ENCODE measurements around the gene FAM169A. TPM values are rescaled to one million over a fixed set of nuclear protein-coding genes. Genes with fewer than 3 reads are reported as not detected.

Gene FAM169A
- total and polyA plus RNA-seq, 2 donors (not counting 1 experiment from before 2014, with no cell fraction given) = 2.1 to 9.4 TPM

GRCh38 chr5:74838262-74838661, 27.9 kb downstream of the FAM169A start:
- Histone ChIP-seq H3K4me2 (replicated peaks; ENCODE audit: low read depth, low read length, poor library complexity, severe bottlenecking) (no peak overlapping the region), H3K4me1 (ENCODE audit: control insufficient read depth in 2 of 2, insufficient read depth in 2 of 2, low read length in 2 of 2) (no peaks in the 10 kb centered on the region), H3K36me3 (replicated peaks in 1 of 2; ENCODE audit: control extremely low read depth in 1 of 2, control insufficient read depth in 1 of 2, extremely low read depth in 1 of 2, insufficient read depth in 2 of 2, low read length in 1 of 2) (no peaks in the 10 kb centered on the region), H3K27me3 (replicated peaks in 1 of 4; ENCODE audit: control extremely low read depth in 1 of 4, control insufficient read depth in 3 of 4, insufficient read depth in 4 of 4, low read length in 3 of 4) (no peaks in the 10 kb centered on the region), H4K20me1 (ENCODE audit: control insufficient read depth, insufficient read depth, low read length, poor library complexity, severe bottlenecking) (no peaks in the 10 kb centered on the region), H2AFZ (ENCODE audit: insufficient read depth, low read depth, low read length, poor library complexity, severe bottlenecking) (no peak overlapping the region), H3K9me3 (ENCODE audit: control extremely low read depth in 1 of 3, control insufficient read depth in 2 of 3, insufficient read depth in 1 of 3, low read length in 2 of 3) (peaks cover 0 to 6% (median 4%) of the 10 kb centered on the region in 3 donors), H3K4me3 (ENCODE audit: control extremely low read depth in 1 of 5, extremely low read depth in 1 of 5, insufficient read depth in 1 of 5, low read depth in 2 of 5, low read length in 4 of 5) (no peak overlapping the region), H3K9ac (ENCODE audit: low read length) (no peak overlapping the region), H3K27ac (ENCODE audit: low read length in 2 of 2) (no peak overlapping the region), H3K79me2 (ENCODE audit: control insufficient read depth, insufficient read depth, low read length) (peaks cover 3% of the 10 kb centered on the region)
- WGBS (ENCODE audit: insufficient coverage) = 3% methylated on average over 2 of the region's 2 CpGs
- intact Hi-C loops (cut with micrococcal nuclease) = no loop called here
- POLR2A ChIA-PET = no interaction called here
- no peak for ATAC-seq (ENCODE audit: low read depth)
- Mint-ChIP-seq H3K4me3 (no peak overlapping the region), H3K27ac (no peak overlapping the region), H3K27me3 (peaks cover 3% of the 10 kb centered on the region), H3K9me3 (ENCODE audit: insufficient read depth) (no peaks in the 10 kb centered on the region), H3K4me1 (peaks cover 9% of the 10 kb centered on the region)
- CTCF ChIA-PET = no interaction called here
- no peak for TF ChIP-seq EZH2 (IDR thresholded peaks at IDR 0.05; ENCODE audit: borderline replicate concordance, insufficient read depth, low read depth, low read length, poor library complexity, severe bottlenecking)
- no peak for TF ChIP-seq CTCF (IDR thresholded peaks at IDR 0.05)
- DNase-seq = no peak

DNA sequence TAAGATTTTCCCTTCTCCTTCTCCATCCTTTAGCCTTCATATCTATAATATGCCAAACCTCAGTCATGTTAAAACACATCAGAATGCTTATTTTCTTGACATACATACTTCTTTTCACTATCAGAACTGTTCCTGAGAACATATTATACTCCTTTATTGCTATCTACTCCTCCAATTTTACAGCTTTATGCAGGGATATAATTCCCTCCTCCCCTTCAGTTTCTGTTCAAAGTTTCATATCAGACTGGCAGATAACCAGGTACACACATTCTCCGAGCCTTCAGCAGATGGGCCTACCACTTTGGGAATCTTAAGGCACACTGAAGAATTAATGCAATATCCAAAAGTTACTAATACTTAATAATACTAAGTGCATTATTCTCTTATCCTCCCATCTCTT, 29.1 kb downstream of the FAM169A start:
- Mint-ChIP-seq H3K4me3 (no peak overlapping the region), H3K27me3 (peaks cover 3% of the 10 kb centered on the region), H3K27ac (no peak overlapping the region), H3K9me3 (ENCODE audit: insufficient read depth) (no peaks in the 10 kb centered on the region), H3K4me1 (peaks cover 9% of the 10 kb centered on the region)
- DNase-seq (no peak), ATAC-seq (ENCODE audit: low read depth) (no peak)
- no peak overlapping the region for H2AFZ ChIP-seq (ENCODE audit: insufficient read depth, low read depth, low read length, poor library complexity, severe bottlenecking)
- H3K9me3 ChIP-seq (ENCODE audit: control extremely low read depth in 1 of 3, control insufficient read depth in 2 of 3, insufficient read depth in 1 of 3, low read length in 2 of 3) = peaks cover 0 to 6% (median 4%) of the 10 kb centered on the region in 3 donors
- POLR2A ChIA-PET = interaction anchor here (0.6 kb wide), 1 partner anchor 18 kb away, joined by 4 read pairs; no protein-coding TSS in a partner anchor
- no CpG with 5 or more reads among the region's 1 CpG for WGBS (ENCODE audit: insufficient coverage)
- intact Hi-C loops (cut with micrococcal nuclease) = no loop called here
- H3K4me1 ChIP-seq (ENCODE audit: control insufficient read depth in 2 of 2, insufficient read depth in 2 of 2, low read length in 2 of 2) = no peaks in the 10 kb centered on the region
- H3K79me2 ChIP-seq (ENCODE audit: control insufficient read depth, insufficient read depth, low read length) = no peaks in the 10 kb centered on the region
- no peaks in the 10 kb centered on the region for H3K27me3 ChIP-seq (replicated peaks in 1 of 4; ENCODE audit: control extremely low read depth in 1 of 4, control insufficient read depth in 3 of 4, insufficient read depth in 4 of 4, low read length in 3 of 4)
- TF ChIP-seq CTCF (IDR thresholded peaks at IDR 0.05) = no peak
- TF ChIP-seq EZH2 (IDR thresholded peaks at IDR 0.05; ENCODE audit: borderline replicate concordance, insufficient read depth, low read depth, low read length, poor library complexity, severe bottlenecking) = no peak
- H3K9ac ChIP-seq (ENCODE audit: low read length) = no peak overlapping the region
- no peak overlapping the region for H3K4me3 ChIP-seq (ENCODE audit: control extremely low read depth in 1 of 5, extremely low read depth in 1 of 5, insufficient read depth in 1 of 5, low read depth in 2 of 5, low read length in 4 of 5)
- H3K36me3 ChIP-seq (replicated peaks in 1 of 2; ENCODE audit: control extremely low read depth in 1 of 2, control insufficient read depth in 1 of 2, extremely low read depth in 1 of 2, insufficient read depth in 2 of 2, low read length in 1 of 2) = no peaks in the 10 kb centered on the region
- H3K27ac ChIP-seq (ENCODE audit: low read length in 2 of 2) = no peak overlapping the region
- H3K4me2 ChIP-seq (replicated peaks; ENCODE audit: low read depth, low read length, poor library complexity, severe bottlenecking) = no peak overlapping the region
- CTCF ChIA-PET = no interaction called here
- no peaks in the 10 kb centered on the region for H4K20me1 ChIP-seq (ENCODE audit: control insufficient read depth, insufficient read depth, low read length, poor library complexity, severe bottlenecking)
